ENCODE data around the gene EFNA5.

GRCh38 chr5:107476783-107477182 is 194.0 kb downstream of the EFNA5 start:
- no peak for TF ChIP-seq POLR2A (IDR thresholded peaks at IDR 0.05)
- no peak for TF ChIP-seq CTCF (IDR thresholded peaks at IDR 0.05)

All from esophagus squamous epithelium (tissue), 4 donors.